Natural killer cell (primary cell): ENCODE results near the gene CGA. TPM values are rescaled to one million over a fixed set of nuclear protein-coding genes. Genes with fewer than 3 reads are reported as not detected.

ENCODE experiments used
- ATAC-seq, 3 donors: fragments of 150-1000 bp in 2 of 3; fragments of 200-7000 bp in 1 of 3; cut with Tn5 transposase; 1 replicate in 1 of 3; 2 replicates in 2 of 3; pipeline ENCODE4 v1.10.0; 2021; ENCODE audit warnings: mild to moderate bottlenecking in 2 of 3, moderate library complexity in 2 of 3
- DNase-seq, 2 donors: peaks; one replicate each; pipeline versions ENCODE4 v3.0.0 to v3.0.0-alpha.2; 2013 to 2021; ENCODE audit warnings: mixed read lengths in 1 of 2
- H3K27ac ChIP-seq: one replicate; pipeline ENCODE4 v1.5.1; 2013; ENCODE audit warnings: mild to moderate bottlenecking, low read length
- H3K27me3 ChIP-seq: one replicate; pipeline ENCODE4 v1.6.1; 2013; ENCODE audit warnings: low read length; ENCODE audit not compliant: control insufficient read depth, insufficient read depth
- H3K36me3 ChIP-seq: one replicate; pipeline ENCODE4 v1.6.1; 2013; ENCODE audit warnings: low read length; ENCODE audit not compliant: control insufficient read depth, insufficient read depth
- H3K4me1 ChIP-seq: one replicate; pipeline ENCODE4 v1.6.1; 2013; ENCODE audit warnings: low read length; ENCODE audit not compliant: control insufficient read depth, insufficient read depth
- H3K4me3 ChIP-seq: one replicate; pipeline ENCODE4 v1.5.1; 2013; ENCODE audit warnings: low read length
- H3K9me3 ChIP-seq: one replicate; pipeline ENCODE4 v1.6.1; 2013; ENCODE audit warnings: low read length; ENCODE audit not compliant: control insufficient read depth, insufficient read depth
- H3K27ac Mint-ChIP-seq, 2 donors: one replicate each; pipeline ENCODE4 v1.8.0; 2022; ENCODE audit warnings: mild to moderate bottlenecking in 2 of 2, mixed read lengths in 2 of 2, moderate library complexity in 1 of 2
- H3K27me3 Mint-ChIP-seq, 2 donors: one replicate each; pipeline ENCODE4 v1.8.0; 2022; ENCODE audit warnings: low read depth in 2 of 2, mixed read lengths in 2 of 2
- H3K36me3 Mint-ChIP-seq: one replicate; pipeline ENCODE4 v1.8.0; 2022; ENCODE audit warnings: mixed read lengths
- H3K4me1 Mint-ChIP-seq, 2 donors: one replicate each; pipeline ENCODE4 v1.8.0; 2022; ENCODE audit warnings: mixed read lengths in 2 of 2
- H3K4me3 Mint-ChIP-seq: one replicate; pipeline ENCODE4 v1.8.0; 2022; ENCODE audit warnings: mild to moderate bottlenecking, moderate library complexity, mixed read lengths
- H3K9me3 Mint-ChIP-seq, 2 donors: one replicate each; pipeline ENCODE4 v1.8.0; 2022; ENCODE audit warnings: mixed read lengths in 2 of 2
- CTCF ChIP-seq: fragments of 200-600 bp; IDR thresholded peaks from one replicate; pipeline ENCODE4 v1.8.0; 2022; ENCODE audit warnings: antibody characterized with exemption
- WGBS: methylation state at CpG from one replicate; pipeline ENCODE4 v1.1.7; 2013; ENCODE audit warnings: missing lambda C conversion rate; ENCODE audit not compliant: insufficient coverage; 5-methylcytosine and 5-hydroxymethylcytosine counted together
- intact Hi-C: fragments of 100-400 bp; cut with micrococcal nuclease; formaldehyde crosslinking; loops from one replicate; pipeline ENCODE4 v1.14.2; 2022
- total RNA-seq, 4 donors: library from RNA; stranded (reverse); fragments of 120-200 nt in 1 of 4; gene quantifications; one replicate each; pipeline versions ENCODE4 v1.2.3 to v1.2.4, GENCODE V29; 2013 to 2022

Gene CGA
- total RNA-seq, 3 donors from 2014 or later (not counting 1 experiment from before 2014, with no cell fraction given) = not detected

DNA sequence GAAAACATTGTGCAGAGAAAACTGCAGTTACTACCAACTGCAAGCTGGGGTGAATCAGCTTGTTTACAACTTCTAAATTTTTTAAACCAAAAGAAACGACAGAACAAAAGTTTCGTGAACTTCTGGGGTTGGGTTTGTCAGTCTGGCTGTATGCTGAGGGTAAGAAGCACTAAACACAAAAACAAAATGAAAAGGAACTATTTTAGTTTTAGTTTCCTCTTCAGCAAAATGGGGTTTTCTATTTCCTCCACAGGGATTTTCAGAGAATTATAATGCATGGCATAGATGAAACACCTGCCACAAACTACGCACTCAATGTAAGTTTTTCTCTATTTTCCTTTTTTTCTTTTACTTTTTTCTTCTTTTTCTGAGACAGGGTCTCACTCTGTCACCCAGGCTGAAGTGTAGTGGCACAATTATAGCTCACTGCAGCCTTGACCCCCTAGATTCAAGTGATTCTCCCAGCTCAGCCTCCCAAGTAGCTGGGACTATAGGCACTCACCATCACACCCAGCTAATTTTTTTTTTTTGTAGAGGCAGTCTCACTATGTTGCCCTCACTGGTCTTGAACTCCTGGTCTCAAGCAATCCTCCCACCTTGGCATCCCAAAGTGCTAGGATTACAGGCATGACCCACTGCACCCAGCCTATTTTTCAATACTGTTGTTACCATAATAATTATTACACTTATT lies 40.6 kb downstream of the CGA start:
- Histone ChIP-seq H3K4me3 (no peak overlapping the region), H3K36me3 (no peaks in the 10 kb centered on the region), H3K27ac (no peak overlapping the region), H3K27me3 (no peaks in the 10 kb centered on the region), H3K9me3 (no peaks in the 10 kb centered on the region), H3K4me1 (no peaks in the 10 kb centered on the region)
- 61% methylated on average over 1 of the region's 3 CpGs for WGBS
- no peak overlapping the region for H3K4me3 Mint-ChIP-seq
- no peak for DNase-seq
- TF ChIP-seq CTCF = no peak
- H3K27me3 Mint-ChIP-seq = peaks cover 0 to 4% of the 10 kb centered on the region in 2 donors
- no peak overlapping the region for H3K27ac Mint-ChIP-seq
- no peaks in the 10 kb centered on the region for H3K4me1 Mint-ChIP-seq
- H3K9me3 Mint-ChIP-seq = no peaks in the 10 kb centered on the region
- no peak for ATAC-seq
- intact Hi-C loops = no loop called here
- no peaks in the 10 kb centered on the region for H3K36me3 Mint-ChIP-seq

GRCh38 chr6:87053312-87053711 lies 41.6 kb downstream of the CGA start:
- WGBS = 100% methylated on average over 1 of the region's 1 CpG
- no peak overlapping the region for H3K27ac Mint-ChIP-seq
- DNase-seq (no peak), ATAC-seq (no peak)
- no peak overlapping the region for H3K27ac ChIP-seq
- H3K36me3 ChIP-seq = no peaks in the 10 kb centered on the region
- no peaks in the 10 kb centered on the region for H3K36me3 Mint-ChIP-seq
- no peaks in the 10 kb centered on the region for H3K9me3 Mint-ChIP-seq
- TF ChIP-seq CTCF = no peak
- intact Hi-C loops = no loop called here
- peaks cover 0 to 9% of the 10 kb centered on the region in 2 donors for H3K27me3 Mint-ChIP-seq
- H3K9me3 ChIP-seq = no peaks in the 10 kb centered on the region
- H3K4me1 Mint-ChIP-seq = no peaks in the 10 kb centered on the region
- no peaks in the 10 kb centered on the region for H3K27me3 ChIP-seq
- H3K4me3 Mint-ChIP-seq = no peak overlapping the region
- no peaks in the 10 kb centered on the region for H3K4me1 ChIP-seq
- no peak overlapping the region for H3K4me3 ChIP-seq

DNA sequence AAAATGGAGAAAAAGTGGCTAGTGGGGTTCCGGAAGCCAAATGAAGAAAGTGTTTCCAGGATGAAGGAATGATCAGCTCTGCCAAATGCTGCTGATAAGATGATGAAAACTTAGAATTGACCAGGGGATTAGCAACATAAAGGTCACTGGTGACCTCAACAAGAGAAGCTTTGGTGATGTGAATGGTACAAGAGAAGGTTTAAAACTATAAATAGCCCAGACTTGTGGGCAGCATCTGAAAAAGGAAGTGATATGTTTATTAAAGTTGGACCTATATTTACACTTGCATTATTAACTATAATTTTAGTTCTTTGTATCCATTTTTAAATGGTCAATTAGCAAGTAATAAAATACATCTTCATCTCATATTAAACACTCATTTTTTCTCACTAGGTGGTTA lies 45.1 kb downstream of the CGA start:
- H3K4me3 Mint-ChIP-seq = no peak overlapping the region

More for the DNA sequence above, 45.1 kb downstream of the CGA start:
- Mint-ChIP-seq H3K27ac (no peak overlapping the region), H3K4me1 (no peaks in the 10 kb centered on the region), H3K36me3 (no peaks in the 10 kb centered on the region), H3K9me3 (no peaks in the 10 kb centered on the region), H3K27me3 (peaks cover 0 to 7% of the 10 kb centered on the region in 2 donors)
- 96% methylated on average over 1 of the region's 1 CpG for WGBS
- intact Hi-C loops = no loop called here
- H3K4me3 ChIP-seq = no peak overlapping the region
- no peaks in the 10 kb centered on the region for H3K36me3 ChIP-seq
- no peak for TF ChIP-seq CTCF
- H3K4me1 ChIP-seq = no peaks in the 10 kb centered on the region
- DNase-seq (no peak), ATAC-seq (no peak)
- H3K27ac ChIP-seq = no peak overlapping the region
- peaks cover 3% of the 10 kb centered on the region for H3K27me3 ChIP-seq
- H3K9me3 ChIP-seq = no peaks in the 10 kb centered on the region
